ENCODE measurements around the gene KRTAP17-1. TPM values are rescaled to one million over a fixed set of nuclear protein-coding genes. Genes with fewer than 3 reads are reported as not detected.

Gene KRTAP17-1
- total and polyA plus RNA-seq, 12 donors, result not detected

DNA sequence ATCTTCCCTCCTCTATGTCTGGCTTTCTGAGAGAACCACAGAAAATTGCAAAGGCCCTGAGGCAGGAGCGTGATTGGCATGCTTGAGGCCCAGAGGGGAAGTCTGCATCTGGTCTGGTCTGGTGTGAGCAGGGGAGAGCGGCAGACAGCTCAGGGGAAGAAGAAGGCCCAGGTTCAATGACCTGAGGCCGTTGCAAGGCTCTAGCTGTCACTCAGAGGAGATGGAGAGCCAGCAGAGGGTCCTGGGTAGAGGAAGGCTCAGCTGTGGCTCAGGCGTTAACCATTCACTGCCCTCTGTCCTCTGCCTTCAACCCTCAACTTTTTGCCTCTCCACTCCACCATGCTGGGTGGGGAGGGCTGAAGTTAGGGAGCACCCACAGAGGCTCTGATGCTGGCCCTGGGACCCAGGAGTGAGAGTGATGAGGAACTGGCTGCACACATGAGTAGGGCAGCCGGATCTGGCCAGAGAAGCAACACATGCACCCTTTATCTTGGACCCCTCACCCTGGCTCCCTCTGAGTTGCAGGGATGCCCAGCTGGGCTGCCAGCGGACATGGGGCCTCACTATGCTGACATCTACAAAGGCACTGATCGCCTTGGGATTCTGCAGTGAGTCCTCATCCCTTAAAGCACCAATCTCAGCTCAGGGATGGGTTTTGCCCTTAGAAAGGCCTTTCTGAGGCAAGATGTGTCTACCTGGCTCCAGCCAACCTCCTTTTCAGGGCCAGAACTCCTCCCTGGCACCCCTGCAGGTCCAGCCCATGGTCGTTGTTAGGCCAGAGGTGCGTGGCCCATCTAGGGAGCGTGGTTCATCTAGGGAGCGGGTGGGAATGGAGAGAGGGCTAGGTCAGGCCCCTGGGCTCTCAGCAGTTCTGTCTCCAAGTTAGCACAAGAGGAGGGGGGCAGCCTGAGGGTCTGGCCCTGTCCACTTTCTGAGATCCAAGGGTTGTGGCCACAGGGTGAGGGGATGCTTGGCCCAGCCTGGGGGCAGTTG is 7.7 kb upstream of the KRTAP17-1 start:
- no peaks in the 10 kb centered on the region for H3K36me3 ChIP-seq
- H3K27me3 ChIP-seq, result no peaks in the 10 kb centered on the region
- peaks cover 0 to 21% (median 7%) of the 10 kb centered on the region in 11 donors for H3K9me3 ChIP-seq
- intact Hi-C loops (cut with DNase I), result loop anchor here in 6 of 10 donors (1.0 to 10.0 kb wide), 6 partner anchors 43 to 521 kb away; no protein-coding TSS in a partner anchor
- H3K4me3 ChIP-seq, result no peak overlapping the region
- ATAC-seq, result no peak
- no peak overlapping the region for H3K27ac ChIP-seq
- TF ChIP-seq, protein P1, sequence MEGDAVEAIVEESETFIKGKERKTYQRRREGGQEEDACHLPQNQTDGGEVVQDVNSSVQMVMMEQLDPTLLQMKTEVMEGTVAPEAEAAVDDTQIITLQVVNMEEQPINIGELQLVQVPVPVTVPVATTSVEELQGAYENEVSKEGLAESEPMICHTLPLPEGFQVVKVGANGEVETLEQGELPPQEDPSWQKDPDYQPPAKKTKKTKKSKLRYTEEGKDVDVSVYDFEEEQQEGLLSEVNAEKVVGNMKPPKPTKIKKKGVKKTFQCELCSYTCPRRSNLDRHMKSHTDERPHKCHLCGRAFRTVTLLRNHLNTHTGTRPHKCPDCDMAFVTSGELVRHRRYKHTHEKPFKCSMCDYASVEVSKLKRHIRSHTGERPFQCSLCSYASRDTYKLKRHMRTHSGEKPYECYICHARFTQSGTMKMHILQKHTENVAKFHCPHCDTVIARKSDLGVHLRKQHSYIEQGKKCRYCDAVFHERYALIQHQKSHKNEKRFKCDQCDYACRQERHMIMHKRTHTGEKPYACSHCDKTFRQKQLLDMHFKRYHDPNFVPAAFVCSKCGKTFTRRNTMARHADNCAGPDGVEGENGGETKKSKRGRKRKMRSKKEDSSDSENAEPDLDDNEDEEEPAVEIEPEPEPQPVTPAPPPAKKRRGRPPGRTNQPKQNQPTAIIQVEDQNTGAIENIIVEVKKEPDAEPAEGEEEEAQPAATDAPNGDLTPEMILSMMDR (IDR thresholded peaks at IDR 0.05), result no peak
- DNase-seq, result no peak
- 83% methylated on average over 11 of the region's 11 CpGs for WGBS, 2 donors
- H3K4me1 ChIP-seq, result no peaks in the 10 kb centered on the region

- Histone ChIP-seq H3K27me3 (no peaks in the 10 kb centered on the region), H3K36me3 (no peaks in the 10 kb centered on the region), H3K4me3 (no peak overlapping the region), H3K27ac (no peak overlapping the region), H3K4me1 (no peaks in the 10 kb centered on the region), H3K9me3 (peaks cover 0 to 21% (median 7%) of the 10 kb centered on the region in 11 donors)
- WGBS, 2 donors, result 36 to 37% methylated on average over 5 of the region's 5 CpGs
- ATAC-seq, result peak in 1 of 8 donors; percentile 37
- intact Hi-C loops (cut with DNase I), result loop anchor here in 6 of 10 donors (1.0 to 10.0 kb wide), 6 partner anchors 44 to 520 kb away; no protein-coding TSS in a partner anchor
- no peak for DNase-seq
- TF ChIP-seq, protein P1 (IDR thresholded peaks at IDR 0.05), result peak; percentile 30 to 82 (median 64)
Measured at GRCh38 chr17:41322094-41322902, 6.8 kb upstream of the KRTAP17-1 start.

DNA sequence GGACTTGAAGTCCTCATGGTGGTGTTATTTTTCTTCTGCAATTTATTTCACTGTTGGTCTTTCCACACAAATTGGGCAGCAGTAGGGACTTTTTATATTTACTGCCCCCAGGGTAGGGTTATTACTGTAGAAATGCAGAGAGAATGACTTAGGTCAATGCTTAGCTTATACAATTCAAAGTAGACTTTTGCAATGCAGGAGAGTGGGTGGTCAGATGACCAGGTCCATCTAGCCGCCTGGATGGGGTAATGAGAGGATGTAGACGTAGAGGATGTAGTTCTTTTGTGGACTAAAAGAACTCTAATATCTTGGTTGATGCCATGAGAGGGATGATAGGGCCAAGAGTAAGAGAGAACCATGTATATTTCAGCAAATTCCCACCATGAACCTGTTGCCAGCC is 2.7 kb upstream of the KRTAP17-1 start:
- Histone ChIP-seq H3K4me1 (no peaks in the 10 kb centered on the region), H3K36me3 (no peaks in the 10 kb centered on the region), H3K27ac (no peak overlapping the region), H3K4me3 (no peak overlapping the region), H3K27me3 (peaks cover 0 to 30% (median 20%) of the 10 kb centered on the region in 7 donors), H3K9me3 (peaks cover 0 to 21% (median 7%) of the 10 kb centered on the region in 11 donors)
- intact Hi-C loops (cut with DNase I), result no loop called here
- 36 to 75% methylated on average over 2 of the region's 2 CpGs for WGBS, 2 donors
- no peak for ATAC-seq
- TF ChIP-seq, protein P1 (IDR thresholded peaks at IDR 0.05), result no peak
- DNase-seq, result no peak

- ATAC-seq (no peak), DNase-seq (no peak)
- Histone ChIP-seq H3K4me3 (no peak overlapping the region), H3K27me3 (peaks cover 0 to 38% (median 25%) of the 10 kb centered on the region in 7 donors), H3K36me3 (no peaks in the 10 kb centered on the region), H3K27ac (no peak overlapping the region), H3K4me1 (no peaks in the 10 kb centered on the region), H3K9me3 (peaks cover 0 to 21% (median 7%) of the 10 kb centered on the region in 11 donors)
- intact Hi-C loops (cut with DNase I), result no loop called here
- TF ChIP-seq, protein P1 (IDR thresholded peaks at IDR 0.05), result no peak
- WGBS, 2 donors, result 71 to 72% methylated on average over 17 of the region's 17 CpGs
Measured at GRCh38 chr17:41315814-41316445, 420 bp upstream of the KRTAP17-1 start.

Data from heart right ventricle (tissue), 16 donors.